HK-2 (cell line): ENCODE measurements around the gene ZNF436.
"Not testable (repeated sequence)": the region's sequence is repeated elsewhere in the genome, so short reads cannot be mapped to it uniquely, and the experiment has no call there.

ENCODE experiments used
- DNase-seq: peaks from one replicate; pipeline ENCODE4 v3.0.0-alpha.2; 2018; ENCODE audit not compliant: unreplicated experiment

ZNF436 gene

GRCh38 chr1:23310280-23310679, 59.4 kb downstream of the ZNF436 start:
- DNase-seq: not testable (repeated sequence)
